Renal cortex interstitium (tissue), 11 donors: ENCODE results near the gene SLC51A. TPM values are rescaled to one million over a fixed set of nuclear protein-coding genes. Genes with fewer than 3 reads are reported as not detected.

ENCODE experiments used
- DNase-seq, 11 donors: peaks; one replicate each; pipeline ENCODE4 v3.0.0-alpha.2; 2013; ENCODE audit warnings: low read depth in 9 of 11, low spot score in 4 of 11; ENCODE audit errors: extremely low read depth in 1 of 11
- polyA plus RNA-seq, 3 donors: library from polyadenylated mRNA; unstranded; fragments of 120-200 nt; gene quantifications; one replicate each; pipeline ENCODE4 v1.2.1, GENCODE V29; 2013; ENCODE audit not compliant: insufficient read length in 3 of 3

SLC51A gene
- polyA plus RNA-seq, 3 donors = 10.8 to 15.3 (median 11.5) TPM

DNA sequence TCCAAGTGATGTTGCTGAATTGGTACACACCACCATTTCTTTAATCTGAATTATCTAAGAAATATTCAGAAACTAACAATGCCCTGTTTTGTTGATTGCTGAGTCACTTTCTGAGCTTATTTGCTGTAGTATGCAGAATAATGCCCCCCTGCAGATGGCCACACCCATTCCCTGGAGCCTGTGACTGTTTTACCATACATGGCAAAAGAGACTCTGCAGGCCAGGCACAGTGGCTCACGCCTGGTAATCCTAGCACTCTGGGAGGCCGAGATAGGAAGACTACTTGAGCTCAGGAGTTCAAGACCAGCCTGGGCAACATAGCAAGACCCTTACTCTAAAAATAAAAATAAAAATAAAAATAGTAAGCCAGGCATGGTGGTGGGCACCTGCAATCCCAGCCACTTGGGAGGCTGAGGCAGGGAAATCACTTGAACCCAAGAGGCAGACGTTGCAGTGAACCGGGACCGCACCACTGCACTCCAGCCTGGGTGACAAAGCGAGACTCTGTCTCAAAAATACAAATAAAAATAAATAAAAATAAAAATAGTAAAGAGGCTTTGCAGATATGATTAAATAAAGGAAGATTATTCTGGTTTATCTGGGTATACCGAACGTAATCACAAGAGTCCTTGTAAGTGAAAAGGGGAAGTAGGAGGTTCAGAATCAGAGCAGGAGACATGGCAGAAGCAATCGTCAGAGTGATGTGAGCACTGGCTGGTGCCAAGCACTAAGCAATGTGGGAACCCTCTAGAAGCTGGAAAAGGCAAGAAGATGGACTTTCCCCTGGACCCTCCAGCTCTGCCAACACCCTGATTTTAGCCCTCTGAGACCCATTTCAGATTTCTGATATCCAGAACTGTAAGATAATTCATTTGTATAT lies 52.2 kb downstream of the SLC51A start:
- no peak for DNase-seq

GRCh38 chr3:196270499-196270898 lies 54.2 kb downstream of the SLC51A start:
- no peak for DNase-seq

- no peak for DNase-seq
These were observed 56.5 kb downstream of the SLC51A start for GRCh38 chr3:196272826-196273225.

DNA sequence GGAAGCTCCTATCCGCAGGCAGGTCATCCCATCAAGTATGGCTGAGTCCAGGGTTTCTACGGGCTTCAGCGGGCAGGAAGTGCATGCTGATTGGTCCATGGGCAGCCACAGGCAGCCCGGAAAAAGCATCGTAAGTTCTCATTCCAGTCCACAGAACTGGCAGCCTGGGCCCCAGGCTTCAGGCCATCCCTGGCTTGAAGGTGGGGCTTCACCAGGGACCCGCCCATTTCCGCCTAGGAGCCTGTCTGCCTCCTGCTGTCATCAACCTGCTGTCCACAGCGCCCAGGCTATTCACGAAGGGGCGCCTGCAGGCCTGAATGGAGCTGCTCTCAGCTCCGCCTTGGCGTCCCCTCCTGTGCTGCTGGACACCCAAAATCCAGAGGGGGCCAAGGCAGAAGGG lies 57.3 kb downstream of the SLC51A start:
- no peak for DNase-seq

DNA sequence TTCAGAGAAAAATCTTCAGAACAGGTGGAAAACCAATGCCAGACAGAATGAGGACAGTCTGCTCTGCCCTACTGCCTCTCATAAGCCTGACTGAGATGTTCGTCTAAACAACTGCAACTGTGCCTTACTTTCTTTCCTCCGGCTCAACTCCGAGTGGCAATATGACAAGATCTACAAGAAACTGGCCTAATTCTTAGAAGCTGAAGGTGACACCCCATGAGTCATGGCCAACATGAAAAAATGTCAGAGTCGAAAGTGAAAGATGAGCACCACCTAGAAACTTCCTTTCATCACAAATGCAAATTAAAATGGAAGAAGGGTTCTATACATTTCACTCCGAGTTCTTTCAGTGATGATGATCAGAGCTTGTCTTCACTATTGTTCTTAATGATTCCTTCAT lies 58.3 kb downstream of the SLC51A start:
- no peak for DNase-seq

DNA sequence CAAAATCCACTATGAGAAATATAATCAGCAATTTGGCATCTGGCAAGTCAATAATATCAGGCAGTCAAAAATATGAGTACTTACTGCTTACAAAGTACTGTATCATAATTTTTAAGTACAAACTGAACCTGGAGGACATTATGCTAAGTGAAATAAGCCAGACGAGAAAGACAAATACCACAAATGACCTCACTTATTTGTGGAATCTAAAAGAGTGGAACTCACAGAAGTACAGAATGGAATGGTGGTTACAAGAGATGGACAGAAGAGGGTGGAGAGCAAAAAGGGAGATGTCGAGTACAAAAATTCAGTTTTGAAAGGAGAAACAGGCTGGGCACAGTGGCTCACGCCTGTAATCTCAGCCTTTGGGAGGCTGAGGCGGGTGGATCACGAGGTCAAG lies 58.8 kb downstream of the SLC51A start:
- no peak for DNase-seq

DNA sequence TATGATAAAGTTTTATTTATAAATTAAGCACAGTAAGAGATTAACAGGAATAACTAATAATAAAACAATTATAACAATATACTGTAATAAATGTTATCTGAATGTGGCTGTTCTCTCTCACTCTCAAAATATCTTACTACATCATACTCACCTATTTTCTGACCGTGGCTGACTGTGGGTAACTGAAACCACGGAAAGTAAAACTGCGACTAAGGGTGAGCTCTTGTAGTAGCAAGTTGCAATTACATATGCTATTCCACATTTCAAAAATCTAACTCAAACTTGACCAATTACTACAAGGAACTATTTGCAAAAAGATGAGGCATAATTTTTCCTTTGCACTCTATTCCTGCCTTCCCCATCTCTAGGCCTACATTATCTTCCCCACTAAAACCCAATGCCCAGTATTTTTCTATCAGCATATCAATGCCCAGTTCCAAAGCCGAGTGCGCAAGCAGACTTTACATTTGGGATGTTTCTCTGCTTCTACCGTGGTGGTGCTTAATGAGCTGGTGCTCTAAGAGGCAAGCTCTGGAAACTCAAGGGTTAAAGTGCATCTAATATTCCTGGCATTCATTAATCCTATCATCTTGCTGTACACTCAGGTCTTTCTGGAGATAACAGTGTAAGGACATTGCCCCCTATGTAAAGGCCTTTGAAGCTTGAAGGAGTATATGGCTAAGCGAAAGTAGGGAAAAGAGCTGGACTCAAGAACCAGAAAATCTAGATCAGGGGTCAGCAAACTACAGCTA lies 64.5 kb downstream of the SLC51A start:
- DNase-seq = no peak

DNA sequence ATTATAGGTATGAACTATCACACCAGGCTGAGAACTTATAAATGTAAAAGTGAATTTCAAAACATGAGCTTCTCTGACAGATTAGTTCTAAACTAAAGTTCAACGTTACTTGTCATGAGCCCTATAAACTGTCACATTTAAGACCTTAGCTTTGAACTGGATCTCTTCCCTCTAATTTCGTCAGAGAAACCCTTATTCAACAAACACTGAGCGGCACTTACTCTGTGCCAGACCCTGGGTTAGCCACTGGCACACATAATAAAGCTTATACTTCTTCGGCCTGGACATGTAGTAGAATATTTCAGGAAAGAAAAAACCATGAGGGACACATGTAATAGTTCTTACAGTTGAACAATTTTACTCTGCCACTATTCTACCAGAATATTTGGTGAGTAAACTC lies 65.6 kb downstream of the SLC51A start:
- no peak for DNase-seq

Other genes with a start within 250 kb of the SLC51A start
- 10 to 100 TPM; 40.2 to 61.9 (median 41.6) TPM for gene TFRC, start 134.4 kb upstream of the SLC51A start, polyA plus RNA-seq
- gene ZDHHC19, start 5.1 kb upstream of the SLC51A start, polyA plus RNA-seq = under 1 TPM in 1 of 3 donors, not detected in 2; 0.34 TPM
- 10 to 100 TPM; 36.2 to 42.8 (median 37.8) TPM for gene PCYT1A, start 71.2 kb downstream of the SLC51A start, polyA plus RNA-seq
- gene DYNLT2B, start 101.7 kb downstream of the SLC51A start, polyA plus RNA-seq = 10 to 100 TPM; 32.3 to 40.0 (median 36.3) TPM
- gene TM4SF19, start 121.9 kb downstream of the SLC51A start, polyA plus RNA-seq = under 1 TPM in 1 of 3 donors, not detected in 2; 0.51 TPM
- gene UBXN7, start 215.9 kb downstream of the SLC51A start, polyA plus RNA-seq = 10 to 100 TPM; 32.7 to 38.7 (median 34.3) TPM